H9 (cell line): Measurements from ENCODE around the gene IL1RAPL1. TPM values are rescaled to one million over a fixed set of nuclear protein-coding genes. Genes with fewer than 3 reads are reported as not detected.

Source experiments
- DNase-seq: peaks from one replicate; pipeline ENCODE4 v3.0.0-alpha.2; 2017
- H2AFZ ChIP-seq: one replicate; pipeline ENCODE4 v1.6.1; 2013; ENCODE audit warnings: mild to moderate bottlenecking, low read length, control low read depth, moderate library complexity
- H2AK5ac ChIP-seq: 2 replicates; pipeline ENCODE4 v1.6.1; 2013; ENCODE audit warnings: low read length, control low read depth, mixed read lengths; ENCODE audit not compliant: insufficient read length
- H2BK120ac ChIP-seq: one replicate; pipeline ENCODE4 v1.6.1; 2013; ENCODE audit warnings: low read depth, mild to moderate bottlenecking, low read length, control low read depth, inconsistent platforms; ENCODE audit not compliant: poor library complexity, severe bottlenecking
- H2BK12ac ChIP-seq: 2 replicates; pipeline ENCODE4 v1.6.1; 2013; ENCODE audit warnings: low read length, control low read depth, mixed read lengths, low read depth; ENCODE audit not compliant: insufficient read length
- H2BK15ac ChIP-seq: 2 replicates; pipeline ENCODE4 v1.6.1; 2013; ENCODE audit warnings: low read depth, low read length, control low read depth
- H2BK20ac ChIP-seq: one replicate; pipeline ENCODE4 v1.6.1; 2013; ENCODE audit warnings: low read depth, mild to moderate bottlenecking, low read length, control low read depth, inconsistent platforms; ENCODE audit not compliant: poor library complexity, severe bottlenecking
- H2BK5ac ChIP-seq: 2 replicates; pipeline ENCODE4 v1.6.1; 2013; ENCODE audit warnings: low read length, control low read depth, mixed read lengths; ENCODE audit not compliant: insufficient read length
- H3K14ac ChIP-seq: 2 replicates; pipeline ENCODE4 v1.6.1; 2013; ENCODE audit warnings: low read length, control low read depth; ENCODE audit not compliant: insufficient read depth
- H3K18ac ChIP-seq: 2 replicates; pipeline ENCODE4 v1.6.1; 2013; ENCODE audit warnings: low read depth, mild to moderate bottlenecking, mixed read lengths, low read length, control low read depth; ENCODE audit not compliant: insufficient read length
- H3K23ac ChIP-seq: 2 replicates; pipeline ENCODE4 v1.6.1; 2013; ENCODE audit warnings: low read length, control low read depth, mixed read lengths, low read depth; ENCODE audit not compliant: insufficient read length
- H3K23me2 ChIP-seq: 2 replicates; pipeline ENCODE4 v1.6.1; 2013; ENCODE audit warnings: low read depth, mild to moderate bottlenecking, mixed read lengths, low read length, control low read depth; ENCODE audit not compliant: insufficient read length, poor library complexity, severe bottlenecking
- H3K27ac ChIP-seq: 2 replicates; pipeline ENCODE4 v1.5.1; 2013; ENCODE audit warnings: low read length, control low read depth, mixed read lengths, low read depth; ENCODE audit not compliant: insufficient read length
- H3K27me3 ChIP-seq: 2 replicates; pipeline ENCODE4 v1.6.1; 2013; ENCODE audit warnings: low read length, control low read depth, inconsistent platforms; ENCODE audit not compliant: insufficient read depth
- H3K4ac ChIP-seq: 2 replicates; pipeline ENCODE4 v1.6.1; 2013; ENCODE audit warnings: low read depth, mild to moderate bottlenecking, control low read depth, inconsistent platforms, low read length, moderate library complexity
- H3K4me1 ChIP-seq: 2 replicates; pipeline ENCODE4 v1.6.1; 2013; ENCODE audit warnings: low read length, control low read depth, inconsistent platforms; ENCODE audit not compliant: insufficient read depth
- H3K4me2 ChIP-seq: 2 replicates; pipeline ENCODE4 v1.6.1; 2013; ENCODE audit warnings: low read length, control low read depth, mixed read lengths; ENCODE audit not compliant: insufficient read length, insufficient read depth
- H3K56ac ChIP-seq: 2 replicates; pipeline ENCODE4 v1.6.1; 2013; ENCODE audit warnings: low read depth, mild to moderate bottlenecking, mixed read lengths, low read length, control low read depth; ENCODE audit not compliant: insufficient read length
- H3K79me1 ChIP-seq: 2 replicates; pipeline ENCODE4 v1.6.1; 2013; ENCODE audit warnings: low read depth, mild to moderate bottlenecking, moderate library complexity, low read length, control low read depth, inconsistent platforms; ENCODE audit not compliant: insufficient read depth, poor library complexity, severe bottlenecking
- H3K79me2 ChIP-seq: 2 replicates; pipeline ENCODE4 v1.6.1; 2013; ENCODE audit warnings: low read length, control low read depth, inconsistent platforms; ENCODE audit not compliant: insufficient read depth
- H3K9ac ChIP-seq: 2 replicates; pipeline ENCODE4 v1.6.1; 2013; ENCODE audit warnings: low read length, control low read depth, mixed read lengths; ENCODE audit not compliant: insufficient read length; ENCODE audit errors: extremely low read depth
- H3K9me3 ChIP-seq: one replicate; pipeline ENCODE4 v1.6.1; 2013; ENCODE audit warnings: low read depth, low read length, inconsistent platforms; ENCODE audit not compliant: control insufficient read depth
- H3T11ph ChIP-seq: one replicate; pipeline ENCODE4 v1.6.1; 2013; ENCODE audit warnings: mild to moderate bottlenecking, low read length, control low read depth, inconsistent platforms
- H4K20me1 ChIP-seq: one replicate; pipeline ENCODE4 v1.6.1; 2013; ENCODE audit not compliant: control insufficient read depth, insufficient read length, insufficient read depth
- H4K5ac ChIP-seq: 2 replicates; pipeline ENCODE4 v1.6.1; 2013; ENCODE audit warnings: low read depth, mild to moderate bottlenecking, mixed read lengths, low read length, control low read depth; ENCODE audit not compliant: insufficient read length
- H4K8ac ChIP-seq: replicated peaks from 2 replicates; pipeline ENCODE4 v1.6.1; 2013; ENCODE audit warnings: low read length, control low read depth, mixed read lengths, low read depth; ENCODE audit not compliant: insufficient read length
- H4K91ac ChIP-seq: 2 replicates; pipeline ENCODE4 v1.6.1; 2013; ENCODE audit warnings: low read depth, mild to moderate bottlenecking, moderate library complexity, mixed read lengths, low read length, control low read depth; ENCODE audit not compliant: insufficient read length
- H3K27ac Mint-ChIP-seq, 3 experiments: 2 replicates in 2 of 3; 3 replicates in 1 of 3; pipeline ENCODE4 v1.8.0; 2020 to 2021; ENCODE audit warnings: mixed read lengths in 3 of 3, mild to moderate bottlenecking in 1 of 3, moderate library complexity in 1 of 3
- H3K27me3 Mint-ChIP-seq: 2 replicates; pipeline ENCODE4 v1.8.0; 2021; ENCODE audit warnings: low read depth, mild to moderate bottlenecking, moderate library complexity, mixed read lengths
- H3K36me3 Mint-ChIP-seq, 3 experiments: 2 replicates in 2 of 3; 3 replicates in 1 of 3; pipeline ENCODE4 v1.8.0; 2020 to 2021; ENCODE audit warnings: low read depth in 3 of 3, mixed read lengths in 3 of 3; ENCODE audit not compliant: insufficient read depth in 1 of 3
- H3K4me1 Mint-ChIP-seq, 2 experiments: 2 replicates each; pipeline ENCODE4 v1.8.0; 2020; ENCODE audit warnings: mixed read lengths in 2 of 2
- H3K4me3 Mint-ChIP-seq, 2 experiments: 2 replicates in 1 of 2; 3 replicates in 1 of 2; pipeline ENCODE4 v1.8.0; 2020 to 2021; ENCODE audit warnings: mild to moderate bottlenecking in 2 of 2, mixed read lengths in 2 of 2, moderate library complexity in 1 of 2
- H3K9me3 Mint-ChIP-seq, 2 experiments: 2 replicates in 1 of 2; 3 replicates in 1 of 2; pipeline ENCODE4 v1.8.0; 2020; ENCODE audit warnings: mild to moderate bottlenecking in 2 of 2, mixed read lengths in 2 of 2, moderate library complexity in 1 of 2
- CTCF ChIP-seq: fragments of 200-600 bp; sonication (generic); conservative IDR thresholded peaks from 3 replicates; pipeline ENCODE4 v1.8.0; 2021; ENCODE audit warnings: antibody characterized with exemption, mild to moderate bottlenecking
- WGBS: extraction: QIAGEN DNeasy Blood & Tissue Kit; methylation state at CpG from one replicate; pipeline ENCODE4 v1.1.7; 2013; ENCODE audit warnings: missing lambda C conversion rate, low lambda C conversion rate, mixed read lengths; ENCODE audit not compliant: insufficient read length; ENCODE audit errors: extremely low coverage; 5-methylcytosine and 5-hydroxymethylcytosine counted together
- total RNA-seq: library from RNA; stranded (reverse); gene quantifications from 2 replicates; pipeline ENCODE4 v1.2.1, GENCODE V29; 2021

IL1RAPL1 gene
- total RNA-seq, 1 experiment from 2014 or later: 0.31 TPM

- no peak overlapping the region for H3K4me2 ChIP-seq
- H2BK120ac ChIP-seq: no peak overlapping the region
- H2BK15ac ChIP-seq: no peak overlapping the region
- H3K79me1 ChIP-seq: no peaks in the 10 kb centered on the region
- no peak overlapping the region for H4K8ac ChIP-seq
- peaks cover 4% of the 10 kb centered on the region in 2 experiments; a peak in 3 of 4 replicates for H3K4me1 Mint-ChIP-seq
- H3K4me3 Mint-ChIP-seq: no peak overlapping the region
- H3K4me1 ChIP-seq: no peaks in the 10 kb centered on the region; the same call in 1 of the 2 replicates
- no peaks in the 10 kb centered on the region for H4K20me1 ChIP-seq
- H3K27ac ChIP-seq: no peak overlapping the region
- H3K9me3 Mint-ChIP-seq: peaks cover 0 to 43% of the 10 kb centered on the region in 2 experiments; a peak in 4 of 5 replicates
- no peak for TF ChIP-seq CTCF
- no peaks in the 10 kb centered on the region; the same call in 1 of the 2 replicates for H3K27me3 ChIP-seq
- H2AFZ ChIP-seq: no peak overlapping the region
- no peak overlapping the region for H2AK5ac ChIP-seq
- H3K18ac ChIP-seq: no peak overlapping the region
- no peak overlapping the region for H3T11ph ChIP-seq
- H3K79me2 ChIP-seq: no peaks in the 10 kb centered on the region
- no peaks in the 10 kb centered on the region for H3K9me3 ChIP-seq
- H3K27me3 Mint-ChIP-seq: no peaks in the 10 kb centered on the region
- H3K56ac ChIP-seq: no peak overlapping the region
- no CpG with 5 or more reads among the region's 1 CpG for WGBS
- H2BK20ac ChIP-seq: no peak overlapping the region
- H2BK12ac ChIP-seq: no peak overlapping the region
- H3K23ac ChIP-seq: no peak overlapping the region
- H3K36me3 Mint-ChIP-seq: no peaks in the 10 kb centered on the region
- no peak for DNase-seq
- no peaks in the 10 kb centered on the region for H3K23me2 ChIP-seq
- no peak overlapping the region for H3K4ac ChIP-seq
- H4K5ac ChIP-seq: no peak overlapping the region
- H3K27ac Mint-ChIP-seq: no peak overlapping the region
- H3K14ac ChIP-seq: no peak overlapping the region
- H4K91ac ChIP-seq: no peak overlapping the region
- no peak overlapping the region for H3K9ac ChIP-seq
- H2BK5ac ChIP-seq: no peak overlapping the region
Measured at GRCh38 chrX:29665532-29665931, 1078.3 kb downstream of the IL1RAPL1 start.
